Osteocyte (in vitro differentiated cells): ENCODE measurements around the gene PAN3. TPM values are rescaled to one million over a fixed set of nuclear protein-coding genes. Genes with fewer than 3 reads are reported as not detected.
A peak's percentile ranks its signal among the peaks of the same experiment; 100 is the strongest.
"Not testable (repeated sequence)": the region's sequence is repeated elsewhere in the genome, so short reads cannot be mapped to it uniquely, and the experiment has no call there.

Experiments used
- DNase-seq: peaks from one replicate; pipeline ENCODE4 v3.0.0; 2021; ENCODE audit warnings: mixed read lengths; ENCODE audit not compliant: unreplicated experiment; ENCODE audit errors: extremely low spot score
- H3K27ac Mint-ChIP-seq: one replicate; pipeline ENCODE4 v1.8.0; 2021; ENCODE audit warnings: mild to moderate bottlenecking, mixed read lengths; ENCODE audit not compliant: unreplicated experiment
- H3K27me3 Mint-ChIP-seq: one replicate; pipeline ENCODE4 v1.8.0; 2021; ENCODE audit warnings: mixed read lengths; ENCODE audit not compliant: unreplicated experiment
- H3K36me3 Mint-ChIP-seq: one replicate; pipeline ENCODE4 v1.8.0; 2021; ENCODE audit warnings: mixed read lengths; ENCODE audit not compliant: unreplicated experiment
- H3K4me1 Mint-ChIP-seq: one replicate; pipeline ENCODE4 v1.8.0; 2021; ENCODE audit warnings: mixed read lengths; ENCODE audit not compliant: unreplicated experiment
- H3K4me3 Mint-ChIP-seq: one replicate; pipeline ENCODE4 v1.8.0; 2021; ENCODE audit warnings: mild to moderate bottlenecking, moderate library complexity, mixed read lengths; ENCODE audit not compliant: unreplicated experiment
- H3K9me3 Mint-ChIP-seq: one replicate; pipeline ENCODE4 v1.8.0; 2021; ENCODE audit warnings: mixed read lengths; ENCODE audit not compliant: unreplicated experiment
- CTCF ChIP-seq: fragments of 200-600 bp; sonication (generic); IDR thresholded peaks from 2 replicates; pipeline ENCODE4 v1.5.0; 2021; ENCODE audit warnings: antibody characterized with exemption, mild to moderate bottlenecking, moderate library complexity
- total RNA-seq: library from RNA; stranded (reverse); gene quantifications from 2 replicates; pipeline ENCODE4 v1.2.1, GENCODE V29; 2021

PAN3 gene
- total RNA-seq, 1 donor from 2014 or later: 32.7 TPM

- peaks cover 61% of the 10 kb centered on the region for H3K27me3 Mint-ChIP-seq
- H3K4me1 Mint-ChIP-seq: peaks cover under 1% of the 10 kb centered on the region
- peaks cover 5% of the 10 kb centered on the region for H3K9me3 Mint-ChIP-seq
- DNase-seq: no peak
- H3K4me3 Mint-ChIP-seq: no peak overlapping the region
- H3K27ac Mint-ChIP-seq: no peak overlapping the region
- no peak for TF ChIP-seq CTCF
- peaks cover 3% of the 10 kb centered on the region for H3K36me3 Mint-ChIP-seq
These were observed 44.0 kb upstream of the PAN3 start for GRCh38 chr13:28094306-28094705.

- no peak for DNase-seq
- TF ChIP-seq CTCF: no peak
- H3K9me3 Mint-ChIP-seq: peaks cover 5% of the 10 kb centered on the region
- H3K27ac Mint-ChIP-seq: no peak overlapping the region
- H3K36me3 Mint-ChIP-seq: peaks cover 3% of the 10 kb centered on the region
- H3K4me3 Mint-ChIP-seq: no peak overlapping the region
- peaks cover 12% of the 10 kb centered on the region for H3K4me1 Mint-ChIP-seq
- H3K27me3 Mint-ChIP-seq: peaks cover 80% of the 10 kb centered on the region
These were observed 40.8 kb upstream of the PAN3 start for GRCh38 chr13:28097503-28097902.

GRCh38 chr13:28099396-28100149 lies 38.8 kb upstream of the PAN3 start:
- Mint-ChIP-seq H3K9me3 (peaks cover 5% of the 10 kb centered on the region), H3K36me3 (peaks cover 3% of the 10 kb centered on the region), H3K27ac (no peak overlapping the region), H3K4me3 (peak overlapping the region; percentile 70), H3K4me1 (peaks cover 12% of the 10 kb centered on the region), H3K27me3 (peaks cover 80% of the 10 kb centered on the region)
- peak; percentile 62 for DNase-seq
- TF ChIP-seq CTCF: no peak

- peaks cover 5% of the 10 kb centered on the region for H3K9me3 Mint-ChIP-seq
- peak; percentile 85 for DNase-seq
These were observed 37.9 kb upstream of the PAN3 start, which contains the start of gene FLT3 for GRCh38 chr13:28100150-28101121. Gene FLT3, minus strand, starts transcription at chr13:28100576. Its CDS starts 66 bp downstream, at chr13:28100510.

GRCh38 chr13:28101886-28102285 lies 36.5 kb upstream of the PAN3 start:
- Mint-ChIP-seq H3K27me3 (peaks cover 70% of the 10 kb centered on the region), H3K4me1 (peaks cover 12% of the 10 kb centered on the region)

More at GRCh38 chr13:28100150-28101121, 37.9 kb upstream of the PAN3 start, which contains the start of gene FLT3:
- peaks cover 12% of the 10 kb centered on the region for H3K4me1 Mint-ChIP-seq
- H3K36me3 Mint-ChIP-seq: peaks cover 3% of the 10 kb centered on the region
- H3K4me3 Mint-ChIP-seq: peak within 1 kb of the TSS; percentile 70
- H3K27ac Mint-ChIP-seq: no peak within 1 kb of the TSS
- peaks cover 77% of the 10 kb centered on the region for H3K27me3 Mint-ChIP-seq
- no peak for TF ChIP-seq CTCF

More at GRCh38 chr13:28101886-28102285, 36.5 kb upstream of the PAN3 start:
- not testable (repeated sequence) for H3K4me3 Mint-ChIP-seq, H3K27ac Mint-ChIP-seq, H3K36me3 Mint-ChIP-seq, H3K9me3 Mint-ChIP-seq
- DNase-seq: peak; percentile 42
